ENCODE measurements around the gene ARHGEF10L.

Gene ARHGEF10L

DNA sequence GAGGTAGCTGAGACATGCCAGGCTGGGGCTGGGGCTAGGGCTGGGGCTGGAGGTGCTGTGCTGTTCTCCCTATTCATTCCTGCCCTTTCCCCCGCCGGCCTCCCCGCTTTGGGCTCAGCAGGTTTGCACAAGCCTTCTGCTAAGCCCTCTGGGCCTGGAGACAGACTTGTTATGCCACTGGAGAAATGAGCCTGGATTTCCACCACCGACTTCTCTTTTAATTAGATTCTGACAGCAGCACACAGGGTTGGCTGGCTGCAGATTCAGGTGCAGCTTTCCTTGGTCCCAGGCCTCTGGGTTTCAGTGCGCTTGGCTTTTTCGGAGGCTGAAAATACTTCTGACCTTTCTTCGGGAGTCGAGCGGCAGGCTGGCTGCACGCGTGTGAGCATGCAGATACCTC lies 144.1 kb downstream of the ARHGEF10L start:
- no peak for DNase-seq

DNA sequence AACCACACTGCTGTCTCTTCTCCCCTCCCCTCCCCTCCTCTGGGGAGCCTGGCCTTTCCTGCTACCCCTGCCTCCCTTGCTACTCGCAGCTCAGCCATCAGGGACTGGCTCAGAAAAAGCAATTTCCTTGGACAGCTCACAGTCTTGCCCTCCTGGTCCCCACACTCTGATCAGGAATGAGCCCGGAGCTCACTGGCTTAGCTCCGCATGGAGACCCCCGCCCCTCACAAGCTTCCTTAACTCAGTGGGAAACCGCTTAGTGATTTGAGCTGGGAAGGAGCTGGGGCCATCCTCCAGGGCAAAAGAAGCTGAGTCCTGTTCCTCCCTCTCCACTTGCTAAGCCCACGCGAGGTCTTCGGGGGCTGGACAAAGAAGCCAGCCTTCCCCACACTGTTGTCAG lies 145.3 kb downstream of the ARHGEF10L start:
- DNase-seq, result no peak

DNA sequence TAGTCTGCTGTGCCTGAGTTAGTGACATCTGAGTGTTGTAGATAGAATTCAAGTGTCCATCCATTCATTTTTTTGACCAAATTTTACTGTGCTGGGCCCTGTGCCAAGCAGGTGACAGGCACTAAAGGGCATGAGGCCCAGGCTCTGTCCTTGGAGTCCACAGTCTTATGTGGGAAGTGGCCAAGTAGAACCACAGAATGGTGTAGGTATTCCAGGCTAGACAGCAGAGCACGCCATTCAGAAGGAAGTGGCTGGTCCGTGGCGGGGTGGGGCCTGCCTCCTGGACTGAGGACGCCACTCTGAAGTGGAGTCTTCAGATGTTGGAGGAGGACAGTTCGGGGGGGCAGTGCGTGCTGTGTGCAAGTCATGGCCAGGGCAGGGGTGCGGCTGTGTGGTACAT lies 146.8 kb downstream of the ARHGEF10L start:
- DNase-seq, result no peak

DNA sequence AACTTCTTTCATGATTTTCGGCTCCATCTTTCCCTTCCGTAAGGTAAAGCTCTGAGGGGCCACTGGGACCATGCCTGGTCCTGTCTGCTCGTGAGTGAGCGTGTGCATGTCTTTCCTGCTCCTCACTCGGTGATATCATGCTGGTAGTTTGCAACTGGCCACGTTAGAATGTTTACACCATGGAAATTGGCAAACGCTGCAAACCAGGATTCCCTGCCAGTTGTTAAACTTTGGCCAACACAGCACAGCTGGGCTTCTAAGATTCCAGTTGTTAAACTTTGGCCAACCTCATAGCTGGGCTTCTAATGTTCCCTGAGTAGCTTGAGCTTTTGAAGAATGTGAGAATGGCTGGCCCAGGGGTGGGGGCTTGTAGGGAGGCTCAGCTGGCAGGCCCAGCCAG lies 147.6 kb downstream of the ARHGEF10L start:
- no peak for DNase-seq

DNA sequence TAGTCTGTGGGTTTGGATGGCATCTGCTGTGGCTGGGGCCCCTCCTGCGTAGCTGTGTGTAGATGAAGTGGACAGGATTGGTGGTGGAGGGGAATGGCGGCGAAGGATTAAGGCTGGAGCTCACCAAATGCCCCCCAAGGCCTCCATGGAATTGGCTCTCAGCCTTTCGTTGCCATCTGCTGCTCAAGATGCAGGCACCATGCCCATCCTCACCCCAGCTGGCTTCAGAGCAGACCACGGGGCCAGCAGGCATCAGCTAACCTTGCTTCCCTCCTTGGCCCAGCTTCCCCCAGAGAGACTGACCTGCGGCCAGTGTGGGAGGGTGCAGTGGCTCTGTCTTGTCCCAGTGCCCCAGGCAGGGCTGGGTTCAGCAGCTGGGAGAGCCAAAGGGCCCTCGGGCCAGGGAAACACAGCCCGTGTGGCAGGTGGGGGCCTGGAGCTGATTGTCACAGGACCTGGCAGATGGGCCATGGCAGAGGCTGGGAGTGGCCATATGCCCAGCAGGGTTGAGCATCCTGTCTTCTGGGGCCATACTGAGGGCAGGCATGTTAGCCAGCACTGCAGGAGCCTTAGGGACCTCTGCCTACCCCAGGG lies 148.8 kb downstream of the ARHGEF10L start:
- no peak for DNase-seq

DNA sequence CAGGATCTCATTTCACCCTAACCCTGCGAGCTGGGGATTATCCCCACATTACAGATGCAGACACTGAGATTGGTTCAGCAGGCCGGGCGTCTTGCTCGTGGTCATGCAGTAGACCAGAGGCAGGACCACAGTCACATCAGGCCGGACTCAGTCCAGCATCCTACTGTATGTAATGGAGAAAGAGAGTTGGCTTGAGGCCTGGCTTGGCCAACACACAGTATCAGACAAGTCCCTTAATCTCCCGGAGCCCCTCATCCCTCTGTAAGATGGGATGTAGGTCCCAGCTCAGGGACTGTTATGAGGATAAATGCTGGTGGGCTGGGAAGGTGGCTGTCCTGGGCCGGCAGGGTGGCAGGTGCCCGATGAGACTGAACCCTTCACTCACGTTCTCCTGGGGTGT lies 149.5 kb downstream of the ARHGEF10L start:
- DNase-seq, result no peak

DNA sequence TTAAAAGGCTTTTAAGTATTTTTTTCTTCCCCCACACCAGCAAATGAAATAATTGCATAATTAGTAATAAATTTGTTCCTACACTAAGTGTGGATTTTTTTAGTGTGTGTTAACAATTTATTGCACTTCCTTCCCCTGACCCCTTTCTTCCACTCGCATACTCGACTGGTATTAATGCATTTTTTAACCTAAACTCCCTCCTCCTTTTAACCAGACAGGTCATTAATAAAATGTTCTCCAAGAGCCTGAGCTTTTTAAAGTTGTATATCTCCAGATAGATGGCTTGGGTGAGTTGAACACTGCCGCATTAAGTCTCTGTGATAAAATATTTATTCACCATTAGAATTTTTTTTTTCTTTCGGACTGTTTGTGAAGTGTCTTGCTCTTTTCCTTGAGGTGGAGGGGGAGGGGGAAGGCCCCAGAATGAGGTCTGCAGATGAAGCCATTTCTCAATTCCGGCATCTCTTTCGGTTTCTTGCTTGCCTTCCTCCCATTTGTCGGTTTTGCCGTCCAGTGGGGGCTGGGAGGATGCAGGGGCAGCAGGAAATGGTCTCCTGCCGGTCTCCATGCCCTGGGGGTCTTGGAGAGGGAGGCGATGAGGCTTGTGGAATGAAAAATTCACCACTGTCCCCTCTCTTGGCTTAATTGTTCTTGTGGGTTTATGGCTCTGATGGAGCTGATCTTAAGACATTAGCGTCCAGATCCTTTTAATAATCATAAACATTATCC lies 151.6 kb downstream of the ARHGEF10L start:
- no peak for DNase-seq

DNA sequence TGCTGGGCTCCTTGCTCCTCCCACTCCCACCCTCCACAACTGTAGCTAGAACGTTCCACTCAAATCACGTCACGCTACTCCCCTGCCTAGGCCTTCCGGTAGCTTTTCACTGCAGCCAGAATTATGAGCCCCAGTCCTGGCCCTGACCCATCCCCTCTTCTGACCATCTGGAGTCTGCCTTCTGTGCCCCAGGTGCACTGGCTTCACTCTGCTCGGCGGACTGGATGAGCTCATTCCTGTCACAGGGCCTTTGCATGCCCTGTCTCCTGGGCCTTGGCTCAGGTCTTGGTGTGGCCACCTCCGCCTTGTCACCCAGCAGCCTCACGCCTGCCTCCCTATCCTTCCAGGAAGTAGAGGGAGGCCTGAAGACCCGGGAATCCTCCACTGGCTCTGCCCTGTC lies 153.1 kb downstream of the ARHGEF10L start:
- DNase-seq, result no peak

DNA sequence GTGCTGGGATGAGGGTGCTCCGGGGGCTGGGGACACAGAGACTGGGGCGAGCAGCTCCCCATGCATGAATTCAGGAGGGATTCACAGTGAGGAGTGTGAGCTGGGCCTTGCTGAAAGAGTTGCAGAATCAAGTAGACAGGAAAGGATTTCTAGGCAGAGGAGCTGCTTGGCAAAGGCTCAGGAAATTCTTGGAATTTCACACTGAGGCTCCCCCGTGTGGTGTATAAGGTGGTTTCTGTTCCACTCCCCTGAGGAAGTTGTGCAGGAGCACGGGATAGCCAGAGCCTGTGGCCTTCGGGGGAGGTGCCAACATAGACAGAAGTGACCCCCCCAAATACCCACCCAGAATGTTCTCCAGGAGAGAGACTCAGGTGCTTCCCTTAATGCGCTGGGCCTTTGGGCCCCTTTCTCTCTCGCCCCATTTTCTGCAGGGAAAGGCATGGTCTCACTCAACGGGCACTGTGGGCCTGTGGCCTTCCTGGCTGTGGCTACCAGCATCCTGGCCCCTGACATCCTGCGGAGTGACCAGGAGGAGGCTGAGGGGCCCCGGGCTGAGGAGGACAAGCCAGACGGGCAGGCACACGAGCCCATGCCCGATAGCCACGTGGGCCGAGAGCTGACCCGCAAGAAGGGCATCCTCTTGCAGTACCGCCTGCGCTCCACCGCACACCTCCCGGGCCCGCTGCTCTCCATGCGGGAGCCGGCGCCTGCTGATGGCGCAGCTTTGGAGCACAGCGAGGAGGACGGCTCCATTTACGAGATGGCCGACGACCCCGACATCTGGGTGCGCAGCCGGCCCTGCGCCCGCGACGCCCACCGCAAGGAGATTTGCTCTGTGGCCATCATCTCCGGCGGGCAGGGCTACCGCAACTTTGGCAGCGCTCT lies 157.2 kb downstream of the ARHGEF10L start:
- no peak for DNase-seq

DNA sequence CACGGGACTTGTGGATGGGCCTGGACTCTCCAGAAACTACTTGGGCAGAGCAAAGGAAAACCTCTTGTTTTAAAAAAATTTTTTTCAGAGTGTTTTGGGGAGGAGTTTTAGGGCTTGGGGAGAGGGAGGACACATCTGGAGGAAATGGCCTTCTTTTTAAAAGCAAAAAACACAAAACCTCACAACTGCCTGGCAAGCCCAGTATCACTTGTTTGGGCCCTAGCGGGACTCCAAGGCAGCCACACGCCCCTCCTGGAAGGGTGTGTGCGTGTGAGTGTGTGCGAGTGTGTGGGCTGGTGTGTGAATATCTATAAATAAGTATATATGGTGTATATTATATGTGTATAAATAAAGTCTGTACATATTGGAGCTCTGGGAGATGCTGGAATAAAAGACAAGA lies 158.0 kb downstream of the ARHGEF10L start:
- DNase-seq, result no peak

DNA sequence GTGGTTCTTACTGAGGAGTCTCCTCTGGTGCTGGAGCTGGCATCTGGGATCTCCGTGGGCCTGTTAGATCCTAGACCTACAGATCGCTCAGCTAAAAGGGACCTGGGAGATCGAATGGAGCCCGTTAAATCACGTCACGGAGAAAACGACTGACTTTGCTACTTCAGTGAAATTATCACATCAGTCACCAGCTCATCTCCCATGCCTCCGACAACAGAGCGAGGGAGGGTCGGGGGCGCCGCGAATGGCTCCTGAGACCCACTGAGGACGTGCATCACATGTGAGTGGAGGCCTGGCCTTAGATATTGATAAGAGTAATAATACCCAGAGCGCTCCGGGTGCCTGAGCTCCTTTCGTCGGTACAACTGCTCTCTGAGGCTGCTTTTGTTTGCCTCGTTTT lies 160.1 kb downstream of the ARHGEF10L start:
- DNase-seq, result no peak

DNA sequence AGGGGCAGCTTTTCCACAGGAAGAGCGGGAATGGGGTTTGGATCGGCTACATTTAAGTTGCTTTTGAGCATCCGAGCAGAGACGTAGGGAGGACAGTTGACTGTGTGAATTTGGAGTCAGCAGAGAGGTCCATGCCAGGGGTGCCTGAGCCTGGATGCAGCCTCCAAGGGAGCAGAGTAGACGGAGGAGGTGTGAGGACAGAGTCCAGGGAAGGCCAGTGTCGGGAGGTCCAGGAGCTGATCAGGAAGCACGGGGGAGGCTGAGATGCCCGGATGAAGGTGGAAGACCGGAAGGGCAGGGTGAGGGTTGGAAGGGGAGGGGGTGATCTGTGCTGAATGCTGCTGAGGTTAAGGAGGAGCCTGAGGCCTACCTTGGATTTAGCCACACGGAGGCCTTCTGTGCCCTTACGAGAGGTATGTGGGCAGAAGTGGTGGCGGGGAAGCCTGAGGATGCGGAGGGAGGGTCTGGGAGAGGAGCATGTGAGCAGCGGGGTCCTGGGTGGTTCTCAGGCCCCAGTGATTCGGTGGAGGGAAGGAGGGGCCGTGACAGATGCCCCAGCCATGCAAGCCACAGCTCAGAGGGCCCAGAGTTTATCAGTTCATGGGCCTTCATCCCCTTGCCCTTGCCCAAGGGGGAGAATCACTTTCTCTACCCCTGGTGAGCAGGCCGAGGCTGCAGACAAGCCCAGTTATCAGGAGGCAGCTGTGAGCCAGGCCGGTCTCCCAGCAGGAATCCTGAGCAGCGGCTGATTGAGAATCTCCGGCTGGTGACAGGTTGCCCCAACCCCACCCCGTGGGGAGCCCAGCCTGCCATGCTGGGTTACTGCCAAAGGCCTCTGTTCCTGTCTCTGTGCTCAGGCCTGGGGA lies 161.7 kb downstream of the ARHGEF10L start:
- no peak for DNase-seq

DNA sequence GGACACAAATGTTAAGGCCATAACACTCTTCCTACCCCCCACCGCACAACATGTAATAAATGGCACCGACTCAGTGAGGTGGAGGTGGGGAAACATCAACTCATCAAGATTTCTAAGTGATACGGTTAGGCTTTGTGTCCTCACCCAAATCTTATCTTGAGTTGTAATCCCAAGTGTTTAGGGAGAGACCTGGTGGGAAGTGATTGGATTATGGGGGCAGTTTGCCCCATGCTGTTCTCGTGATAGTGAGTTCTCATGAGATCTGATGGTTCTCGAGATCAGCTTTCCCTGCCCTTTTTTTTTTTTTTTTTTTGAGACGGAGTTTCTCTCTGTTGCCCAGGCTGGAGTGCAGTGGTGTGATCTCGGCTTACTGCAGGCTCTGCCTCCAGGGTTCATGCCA lies 164.7 kb downstream of the ARHGEF10L start:
- DNase-seq, result no peak

DNA sequence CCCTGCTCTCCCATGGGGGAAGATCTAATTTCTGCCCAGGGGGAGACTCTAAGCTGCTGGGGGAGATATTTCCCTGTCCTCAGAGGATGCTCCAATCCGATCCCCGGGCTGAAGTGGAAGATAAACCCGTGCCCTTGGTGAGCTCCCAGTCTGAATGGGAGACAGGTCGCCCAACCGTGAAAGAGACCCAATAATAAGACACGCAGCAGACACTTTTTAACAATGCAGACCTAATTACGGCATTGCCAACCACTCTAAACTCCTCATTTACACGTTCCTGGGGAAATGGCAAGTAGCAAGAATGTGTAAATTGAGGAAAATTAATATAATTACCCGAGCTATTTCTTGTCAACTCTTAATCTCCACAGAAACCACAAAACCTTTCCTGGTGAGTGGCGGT lies 166.9 kb downstream of the ARHGEF10L start:
- no peak for DNase-seq

DNA sequence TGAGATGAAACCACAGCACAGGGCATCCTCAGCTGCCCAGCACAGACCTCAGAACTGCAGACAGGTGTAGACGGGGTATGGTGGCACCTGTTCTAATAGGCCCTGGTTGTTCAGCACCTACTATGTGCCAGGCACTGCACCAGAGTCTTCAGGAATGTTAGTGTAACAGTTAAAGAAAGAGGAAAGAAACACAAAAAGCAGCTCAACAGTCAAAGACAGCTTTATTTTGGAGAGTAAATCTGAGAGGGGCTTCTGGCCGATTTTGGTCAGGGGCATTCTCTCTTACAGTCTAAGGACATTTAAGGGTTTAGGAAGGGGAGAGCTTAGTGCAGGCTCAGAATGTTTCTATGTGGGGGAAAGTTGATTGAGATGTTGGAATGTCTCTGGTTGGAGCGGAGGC lies 170.5 kb downstream of the ARHGEF10L start:
- DNase-seq, result no peak

DNA sequence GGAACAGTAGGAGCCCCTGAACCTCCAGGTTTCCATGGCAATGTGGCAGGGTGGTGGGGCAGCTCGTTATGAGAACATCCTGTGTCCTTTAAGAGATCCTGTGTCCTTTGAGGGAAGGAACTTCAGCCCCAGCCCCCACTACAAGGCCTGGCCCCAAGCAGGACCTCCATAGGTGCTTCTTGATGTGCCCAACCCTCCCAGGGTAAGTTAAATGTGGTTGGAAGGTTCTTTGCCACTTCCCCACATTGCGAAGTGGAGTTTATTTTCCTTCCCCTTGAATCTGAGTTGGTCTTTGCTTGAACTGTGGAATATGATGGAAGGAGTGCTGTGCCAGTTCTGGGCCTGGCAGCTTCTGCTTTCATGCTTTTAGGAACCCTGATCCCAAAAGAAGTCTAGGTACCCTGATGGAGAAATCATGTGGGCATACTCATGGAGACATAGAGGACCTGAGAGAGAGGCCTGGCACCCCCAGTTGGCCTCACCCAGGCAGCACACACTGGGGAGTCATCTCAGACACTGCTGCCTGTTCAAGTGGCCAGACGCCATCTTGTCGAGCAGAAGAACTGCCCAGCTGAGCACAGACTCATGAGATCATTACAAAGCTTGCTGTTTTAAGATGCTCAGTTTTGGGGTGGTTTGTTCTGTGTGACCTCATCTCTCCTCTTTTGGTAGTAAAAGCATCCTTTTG lies 171.5 kb downstream of the ARHGEF10L start:
- DNase-seq, result no peak

DNA sequence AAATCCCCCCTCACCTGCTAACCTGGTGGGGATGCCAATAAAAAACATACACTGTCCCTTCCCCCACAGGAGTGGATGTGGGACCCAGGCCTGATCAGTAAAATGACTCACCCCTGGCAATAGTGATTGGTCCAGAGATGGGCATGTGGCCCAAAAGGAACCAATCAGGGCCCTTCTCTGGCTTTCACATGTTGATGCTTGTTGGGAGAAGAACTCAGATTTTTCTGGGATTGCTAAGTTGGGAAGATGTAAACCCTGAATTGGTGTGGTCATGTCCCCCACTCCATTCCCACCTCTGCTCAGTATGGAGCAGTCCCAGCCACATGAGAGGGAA lies 172.0 kb downstream of the ARHGEF10L start:
- no peak for DNase-seq

DNA sequence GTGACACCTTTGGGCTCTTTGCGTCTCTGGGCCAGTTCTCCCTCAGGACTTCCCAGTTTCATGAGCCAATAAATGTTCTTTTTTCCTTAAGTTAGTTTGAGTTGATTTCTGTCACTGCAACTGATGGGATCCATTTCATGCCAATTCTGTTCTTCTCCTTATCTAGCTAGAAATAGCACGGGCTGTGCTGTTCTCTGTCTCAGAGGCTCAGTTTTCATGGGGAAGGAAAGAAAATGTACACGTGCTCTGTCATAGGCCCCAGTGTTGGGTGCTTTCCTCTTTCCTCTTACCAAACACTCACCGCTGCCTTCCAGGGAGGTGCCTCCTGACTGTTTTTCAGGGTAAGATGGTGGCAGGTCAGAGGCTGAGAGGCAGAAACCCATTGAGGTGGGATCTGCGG lies 172.4 kb downstream of the ARHGEF10L start:
- DNase-seq, result no peak

DNA sequence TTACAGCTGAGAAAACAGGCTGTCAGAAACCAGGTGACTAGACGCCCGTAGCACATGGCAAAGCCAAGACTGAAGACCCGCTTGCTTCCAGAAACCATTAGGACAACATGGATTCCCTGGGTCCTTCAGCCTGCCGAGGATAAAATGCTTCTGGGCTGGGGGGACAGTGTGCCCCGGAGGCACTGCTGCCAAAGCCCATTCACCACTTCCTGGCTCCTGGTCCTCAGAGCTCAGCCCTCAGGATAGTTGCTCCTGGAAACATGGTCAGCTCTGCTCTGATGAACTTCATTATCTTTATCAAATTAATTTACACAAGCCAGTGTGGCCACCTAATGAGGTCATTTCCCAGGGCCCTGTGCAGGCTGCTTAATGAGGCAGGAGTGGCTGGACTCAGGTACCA lies 174.5 kb downstream of the ARHGEF10L start:
- DNase-seq, result no peak

DNA sequence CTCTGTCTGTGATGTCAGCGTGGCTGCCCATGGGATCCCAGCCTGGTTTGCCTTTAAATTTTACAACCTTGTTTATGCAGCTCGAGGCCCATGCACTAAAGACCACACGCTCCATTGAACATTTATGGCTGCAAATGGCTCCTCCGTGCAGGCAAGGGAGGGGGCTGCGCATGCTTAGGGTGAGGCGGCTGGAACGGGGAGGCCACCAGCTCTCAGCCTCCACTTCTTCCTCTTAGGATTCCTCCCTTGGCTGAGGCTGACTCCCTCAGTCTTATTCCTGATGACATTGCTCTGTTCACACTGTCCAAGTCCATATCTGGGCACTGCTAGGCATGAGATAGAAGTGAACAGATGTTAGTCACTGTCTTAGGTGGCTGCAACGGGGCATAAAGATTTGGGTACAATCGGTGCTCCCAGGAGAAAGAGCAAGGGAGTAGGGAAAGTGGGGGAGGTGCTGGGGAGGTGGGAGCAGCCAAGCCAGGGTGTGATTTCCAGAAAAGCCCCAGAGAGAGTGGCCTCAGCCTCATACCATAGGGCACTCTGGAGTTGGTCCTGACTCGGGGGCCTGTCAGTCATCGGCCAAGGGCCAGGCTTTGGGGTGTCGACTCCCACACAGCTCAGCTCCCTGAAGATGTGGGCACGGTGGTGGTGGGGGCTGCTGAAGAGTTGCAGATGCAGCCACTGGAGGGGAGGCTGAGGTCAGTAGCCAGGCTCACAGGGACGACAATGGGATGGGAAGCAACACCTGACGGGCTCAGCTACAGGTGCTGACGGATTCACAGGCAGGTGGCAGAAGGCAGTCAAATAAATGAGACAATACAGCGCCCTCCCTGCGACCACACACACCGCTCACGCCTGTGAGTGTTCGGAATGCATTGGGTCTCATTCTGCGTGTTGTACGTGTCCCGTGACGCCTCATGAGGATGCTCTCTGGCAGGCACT lies 178.4 kb downstream of the ARHGEF10L start:
- DNase-seq, result no peak

DNA sequence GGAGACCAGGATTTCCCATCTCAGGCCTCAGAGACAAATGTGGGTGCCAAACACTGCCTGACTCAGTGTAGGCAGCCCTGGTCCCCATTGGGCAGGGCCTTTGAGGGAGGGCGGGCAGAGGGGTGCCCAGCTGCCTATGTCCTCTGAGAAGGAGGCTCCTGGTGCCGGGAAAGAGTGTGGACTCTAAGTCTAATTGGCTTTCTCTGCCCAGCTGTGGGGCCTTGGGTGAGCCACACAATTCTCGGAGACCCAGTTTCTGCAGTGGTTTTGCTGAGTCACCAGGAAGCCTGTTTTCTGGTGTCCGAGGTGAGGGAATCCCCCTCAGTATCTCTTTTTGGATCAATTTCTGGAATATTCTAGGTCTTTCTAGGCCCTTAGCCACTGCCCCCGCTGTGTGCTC lies 180.4 kb downstream of the ARHGEF10L start:
- no peak for DNase-seq
